ENCODE results near the gene IL4I1.

DNA sequence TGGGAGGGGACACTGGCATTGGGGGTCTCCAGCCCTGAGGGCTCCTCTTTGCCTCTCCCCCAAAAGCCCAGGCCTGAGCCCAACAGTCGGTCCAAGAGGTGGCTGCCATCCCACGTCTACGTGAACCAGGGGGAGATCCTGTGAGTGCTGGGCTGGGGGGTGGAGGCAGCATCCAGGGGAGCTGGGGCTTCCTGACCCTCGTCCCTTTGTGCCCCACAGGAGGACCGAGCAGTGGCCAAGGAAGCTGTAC, 38.9 kb downstream of the IL4I1 start:
- TF ChIP-seq POLR2AphosphoS5 (IDR thresholded peaks at IDR 0.05) (no peak), POLR2A (IDR thresholded peaks at IDR 0.05) (no peak)
